A549 (cell line): Measurements from ENCODE around the gene TMIGD1. TPM values are rescaled to one million over a fixed set of nuclear protein-coding genes. Genes with fewer than 3 reads are reported as not detected.
A peak's percentile ranks its signal among the peaks of the same experiment; 100 is the strongest.

Experiments used
- ATAC-seq, 2 experiments: fragments of 200-7000 bp in 1 of 2; fragments of >200 bp in 1 of 2; cut with Nextera tagmentation in 1 of 2; cut with Tn5 transposase in 1 of 2; 3 replicates each; pipeline versions ENCODE4 v1.8.0 to v1.9.1; 2018 to 2020; ENCODE audit warnings: mild to moderate bottlenecking in 1 of 2, moderate library complexity in 1 of 2
- CTCF ChIA-PET: fragments of 300-600 bp; sonication (Branson Sonifier 250); formaldehyde crosslinking; extraction: SDS; loops from one replicate; lab custom pipeline; 2021; ENCODE audit warnings: antibody characterized with exemption, inconsistent platforms; lab: Yijun Ruan, JAX
- POLR2A ChIA-PET: fragments of 350-600 bp; formaldehyde crosslinking; extraction: SDS; loops from one replicate; lab custom pipeline; 2021; ENCODE audit warnings: antibody characterized with exemption, inconsistent platforms; lab: Yijun Ruan, JAX
- DNase-seq, 2 experiments: peaks; one replicate each; pipeline versions ENCODE4 v3.0.0 to v3.0.0-alpha.2; 2011 to 2016; ENCODE audit warnings: low read depth in 1 of 2, low spot score in 1 of 2
- FAIRE-seq: peaks from 2 replicates; lab custom pipeline; 2011; peaks lifted over from hg19 to GRCh38; lab: Jason Lieb, UNC
- H3K27ac ChIP-seq, 2 experiments: fragments of >200 bp; sonication (Bioruptor Twin); formaldehyde crosslinking; 3 replicates each; pipeline ENCODE4 v1.5.1; 2016 to 2017
- H3K4me1 ChIP-seq: fragments of >200 bp; sonication (Bioruptor Twin); formaldehyde crosslinking; 3 replicates; pipeline ENCODE4 v1.6.1; 2016
- H3K4me2 ChIP-seq: fragments of >200 bp; sonication (Bioruptor Twin); formaldehyde crosslinking; 3 replicates; pipeline ENCODE4 v1.6.1; 2016
- H3K4me3 ChIP-seq: fragments of >200 bp; sonication (Bioruptor Twin); formaldehyde crosslinking; 3 replicates; pipeline ENCODE4 v1.5.1; 2016
- H3K9me3 ChIP-seq: fragments of >200 bp; sonication (Bioruptor Twin); formaldehyde crosslinking; 3 replicates; pipeline ENCODE4 v1.6.1; 2016
- CHD2 ChIP-seq: fragments of 150-350 bp; IDR thresholded peaks from 2 replicates; pipeline ENCODE4 v1.6.1; 2014; ENCODE audit warnings: low read length; ENCODE audit not compliant: partially characterized antibody
- FOXS1 ChIP-seq: fragments of 250-450 bp; sonication (Bioruptor Pico); IDR thresholded peaks from 2 replicates; pipeline ENCODE4 v1.5.0; 2020; ENCODE audit warnings: mild to moderate bottlenecking, moderate library complexity
- HDAC2 ChIP-seq: fragments of 200-600 bp; sonication (generic); IDR thresholded peaks from 2 replicates; pipeline ENCODE4 v1.6.1; 2016
- HEYL ChIP-seq: fragments of 250-450 bp; sonication (Bioruptor Pico); IDR thresholded peaks from 2 replicates; pipeline ENCODE4 v1.8.0; 2021; ENCODE audit warnings: mild to moderate bottlenecking, moderate library complexity
- HOXB5 ChIP-seq: fragments of 250-450 bp; sonication (Bioruptor Pico); IDR thresholded peaks from 2 replicates; pipeline ENCODE4 v1.5.0; 2020; ENCODE audit warnings: mild to moderate bottlenecking, moderate library complexity
- JUN ChIP-seq, 2 experiments: fragments of >200 bp; sonication (Bioruptor Twin); formaldehyde crosslinking; IDR thresholded peaks; 2 replicates in 1 of 2; 3 replicates in 1 of 2; pipeline ENCODE4 v1.6.1; 2016 to 2017
- PHF8 ChIP-seq: fragments of 200-600 bp; sonication (generic); IDR thresholded peaks from 2 replicates; pipeline ENCODE4 v1.6.1; 2016; ENCODE audit warnings: low read depth, mild to moderate bottlenecking, antibody characterized with exemption, moderate library complexity, borderline replicate concordance
- POLR2AphosphoS2 ChIP-seq: conservative IDR thresholded peaks from 2 replicates; pipeline ENCODE4 v1.6.1; 2012; ENCODE audit warnings: low read length, improper control_type of control experiment, inconsistent platforms
- ZFP36 ChIP-seq: fragments of 450-650 bp; IDR thresholded peaks from 2 replicates; pipeline ENCODE4 v1.6.1; 2014; ENCODE audit warnings: borderline replicate concordance; ENCODE audit not compliant: partially characterized antibody
- ZSCAN20 ChIP-seq: fragments of 250-450 bp; sonication (Bioruptor Pico); IDR thresholded peaks from 2 replicates; pipeline ENCODE4 v1.8.0; 2022; ENCODE audit warnings: mild to moderate bottlenecking, moderate library complexity
- WGBS: methylation state at CpG from one replicate; pipeline ENCODE4 v1.1.6; 2017; ENCODE audit errors: missing lambda C conversion rate; 5-methylcytosine and 5-hydroxymethylcytosine counted together
- polyA plus RNA-seq, 4 experiments: library from polyadenylated mRNA; depleted of rRNA in 3 of 4; stranded (reverse); fragments of >200 nt; fragmentation: RNase III in 1 of 4; extraction: RNeasy Plus Mini Kit Qiagen cat#74134 plus additional on column Dnase treatment in 1 of 4; gene quantifications; 2 replicates in 3 of 4; 3 replicates in 1 of 4; pipeline ENCODE4 v1.2.3, GENCODE V29; 2011 to 2017
- TF ChIP-seq, protein P1 (sequence below): fragments of 250-450 bp; sonication (Bioruptor Pico); IDR thresholded peaks from 2 replicates; pipeline ENCODE4 v1.5.0; 2020; ENCODE audit warnings: low read depth, mild to moderate bottlenecking, moderate library complexity
- TF ChIP-seq, protein P2 (sequence below): fragments of 250-450 bp; sonication (Bioruptor Pico); IDR thresholded peaks from 2 replicates; pipeline ENCODE4 v1.5.0; 2021; ENCODE audit warnings: mild to moderate bottlenecking, moderate library complexity, borderline replicate concordance
- TF ChIP-seq, protein P3 (sequence below): IDR thresholded peaks from 2 replicates; pipeline ENCODE4 v1.6.1; 2012
- TF ChIP-seq, protein P4 (sequence below): IDR thresholded peaks from 2 replicates; pipeline ENCODE4 v1.6.1; 2012; ENCODE audit warnings: low read depth, borderline replicate concordance
- TF ChIP-seq, protein P5 (sequence below): fragments of >200 bp; sonication (Bioruptor Twin); formaldehyde crosslinking; IDR thresholded peaks from 3 replicates; pipeline ENCODE4 v1.5.1; 2016
- TF ChIP-seq, protein P6 (sequence below): fragments of >200 bp; sonication (Bioruptor Twin); formaldehyde crosslinking; IDR thresholded peaks from 3 replicates; pipeline ENCODE4 v1.6.1; 2016

Gene TMIGD1
- polyA plus RNA-seq, 2 of the 4 experiments (the other 2 are of a cell fraction), result not detected

DNA sequence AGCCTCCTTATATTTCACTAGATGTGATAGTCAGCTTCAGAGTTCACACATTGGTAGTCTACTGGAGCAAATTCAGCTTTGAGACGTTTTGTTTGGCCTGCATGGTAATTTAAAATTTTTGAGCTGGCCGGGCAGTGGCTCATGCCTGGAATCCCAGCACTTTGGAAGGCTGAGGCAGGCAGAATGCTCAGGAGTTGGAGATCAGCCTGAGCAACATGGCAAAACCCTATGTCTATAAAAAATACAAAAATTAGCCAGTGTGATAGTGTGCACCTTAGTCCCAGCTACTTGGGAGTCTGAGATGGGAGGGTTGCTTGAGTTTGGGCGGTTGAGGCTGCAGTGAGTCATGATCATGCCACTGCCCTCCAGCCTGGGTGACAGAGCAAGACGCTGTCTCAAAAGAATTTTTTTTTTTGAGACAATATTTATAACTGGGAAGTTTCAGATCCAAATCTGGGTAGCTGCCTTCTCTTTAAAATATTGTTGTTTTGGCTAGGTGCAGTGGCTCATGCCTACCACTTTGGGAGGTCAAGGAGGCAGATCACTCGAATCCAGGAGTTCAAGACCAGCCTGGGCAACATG is 37.3 kb downstream of the TMIGD1 start (continued):
- TF ChIP-seq, protein P1, sequence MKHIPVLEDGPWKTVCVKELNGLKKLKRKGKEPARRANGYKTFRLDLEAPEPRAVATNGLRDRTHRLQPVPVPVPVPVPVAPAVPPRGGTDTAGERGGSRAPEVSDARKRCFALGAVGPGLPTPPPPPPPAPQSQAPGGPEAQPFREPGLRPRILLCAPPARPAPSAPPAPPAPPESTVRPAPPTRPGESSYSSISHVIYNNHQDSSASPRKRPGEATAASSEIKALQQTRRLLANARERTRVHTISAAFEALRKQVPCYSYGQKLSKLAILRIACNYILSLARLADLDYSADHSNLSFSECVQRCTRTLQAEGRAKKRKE (CRISPR knock-in tag), result no peak
- TF ChIP-seq FOXS1, result no peak
- TF ChIP-seq, protein P2, sequence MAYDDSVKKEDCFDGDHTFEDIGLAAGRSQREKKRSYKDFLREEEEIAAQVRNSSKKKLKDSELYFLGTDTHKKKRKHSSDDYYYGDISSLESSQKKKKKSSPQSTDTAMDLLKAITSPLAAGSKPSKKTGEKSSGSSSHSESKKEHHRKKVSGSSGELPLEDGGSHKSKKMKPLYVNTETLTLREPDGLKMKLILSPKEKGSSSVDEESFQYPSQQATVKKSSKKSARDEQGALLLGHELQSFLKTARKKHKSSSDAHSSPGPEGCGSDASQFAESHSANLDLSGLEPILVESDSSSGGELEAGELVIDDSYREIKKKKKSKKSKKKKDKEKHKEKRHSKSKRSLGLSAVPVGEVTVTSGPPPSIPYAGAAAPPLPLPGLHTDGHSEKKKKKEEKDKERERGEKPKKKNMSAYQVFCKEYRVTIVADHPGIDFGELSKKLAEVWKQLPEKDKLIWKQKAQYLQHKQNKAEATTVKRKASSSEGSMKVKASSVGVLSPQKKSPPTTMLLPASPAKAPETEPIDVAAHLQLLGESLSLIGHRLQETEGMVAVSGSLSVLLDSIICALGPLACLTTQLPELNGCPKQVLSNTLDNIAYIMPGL (CRISPR knock-in tag), result no peak
- TF ChIP-seq, protein P3, sequence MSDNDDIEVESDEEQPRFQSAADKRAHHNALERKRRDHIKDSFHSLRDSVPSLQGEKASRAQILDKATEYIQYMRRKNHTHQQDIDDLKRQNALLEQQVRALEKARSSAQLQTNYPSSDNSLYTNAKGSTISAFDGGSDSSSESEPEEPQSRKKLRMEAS, result no peak
- no peak for TF ChIP-seq CHD2
- no peak for TF ChIP-seq ZFP36
- TF ChIP-seq ZSCAN20 (CRISPR knock-in tag), result no peak
- TF ChIP-seq JUN (IDR thresholded peaks at IDR 0.05), result no peak

DNA sequence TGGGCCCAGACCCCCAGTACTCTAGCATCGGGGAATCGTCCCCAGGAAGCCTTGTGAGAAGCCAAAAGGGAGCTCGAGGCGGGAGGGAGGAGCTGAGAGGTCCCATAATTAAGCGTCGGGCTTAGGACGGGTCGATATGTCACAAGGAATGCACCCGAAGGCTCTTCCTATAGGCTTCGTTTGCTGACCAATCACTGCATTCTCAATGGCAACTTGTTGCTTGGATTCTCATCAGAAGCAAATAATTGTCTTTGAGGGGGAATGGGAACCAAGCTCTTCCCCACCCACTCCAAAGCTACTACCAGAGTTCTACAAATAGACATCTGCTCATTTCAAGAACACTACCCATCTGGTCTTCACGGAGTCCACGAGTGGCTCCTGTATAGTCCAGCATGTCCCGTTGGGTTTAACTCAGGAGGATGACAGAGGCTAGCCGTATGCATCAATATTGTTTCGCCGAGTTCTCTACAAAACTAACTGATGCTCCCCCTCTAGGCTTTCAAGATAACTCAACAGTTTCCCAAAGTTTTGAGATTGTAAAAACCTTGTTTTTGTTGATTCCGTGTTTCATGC is 41.5 kb downstream of the TMIGD1 start:
- ATAC-seq (peak in 1 of 2 experiments; percentile 55; a peak in 2 of 6 replicates), DNase-seq (peak in 1 of 2 experiments; percentile 61), FAIRE-seq (no peak)
- 45% methylated on average over 17 of the region's 17 CpGs for WGBS
- Histone ChIP-seq H3K9me3 (no peaks in the 10 kb centered on the region), H3K27ac (peak overlapping the region; percentile 82 to 92), H3K4me3 (peak overlapping the region; percentile 80), H3K4me1 (peaks cover 10% of the 10 kb centered on the region), H3K4me2 (peak overlapping the region; percentile 85)
- TF ChIP-seq, protein P4, sequence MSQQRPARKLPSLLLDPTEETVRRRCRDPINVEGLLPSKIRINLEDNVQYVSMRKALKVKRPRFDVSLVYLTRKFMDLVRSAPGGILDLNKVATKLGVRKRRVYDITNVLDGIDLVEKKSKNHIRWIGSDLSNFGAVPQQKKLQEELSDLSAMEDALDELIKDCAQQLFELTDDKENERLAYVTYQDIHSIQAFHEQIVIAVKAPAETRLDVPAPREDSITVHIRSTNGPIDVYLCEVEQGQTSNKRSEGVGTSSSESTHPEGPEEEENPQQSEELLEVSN, result no peak
- TF ChIP-seq, protein P1 (CRISPR knock-in tag), result no peak
- TF ChIP-seq HOXB5 (CRISPR knock-in tag) (0 out of 2 replicates have a peak, but pooled peaks have one; percentile 25), HDAC2 (no peak), POLR2AphosphoS2 (no peak), HEYL (CRISPR knock-in tag) (no peak), PHF8 (peak; percentile 96; the same call in 1 of the 2 replicates)
- TF ChIP-seq, protein P5, sequence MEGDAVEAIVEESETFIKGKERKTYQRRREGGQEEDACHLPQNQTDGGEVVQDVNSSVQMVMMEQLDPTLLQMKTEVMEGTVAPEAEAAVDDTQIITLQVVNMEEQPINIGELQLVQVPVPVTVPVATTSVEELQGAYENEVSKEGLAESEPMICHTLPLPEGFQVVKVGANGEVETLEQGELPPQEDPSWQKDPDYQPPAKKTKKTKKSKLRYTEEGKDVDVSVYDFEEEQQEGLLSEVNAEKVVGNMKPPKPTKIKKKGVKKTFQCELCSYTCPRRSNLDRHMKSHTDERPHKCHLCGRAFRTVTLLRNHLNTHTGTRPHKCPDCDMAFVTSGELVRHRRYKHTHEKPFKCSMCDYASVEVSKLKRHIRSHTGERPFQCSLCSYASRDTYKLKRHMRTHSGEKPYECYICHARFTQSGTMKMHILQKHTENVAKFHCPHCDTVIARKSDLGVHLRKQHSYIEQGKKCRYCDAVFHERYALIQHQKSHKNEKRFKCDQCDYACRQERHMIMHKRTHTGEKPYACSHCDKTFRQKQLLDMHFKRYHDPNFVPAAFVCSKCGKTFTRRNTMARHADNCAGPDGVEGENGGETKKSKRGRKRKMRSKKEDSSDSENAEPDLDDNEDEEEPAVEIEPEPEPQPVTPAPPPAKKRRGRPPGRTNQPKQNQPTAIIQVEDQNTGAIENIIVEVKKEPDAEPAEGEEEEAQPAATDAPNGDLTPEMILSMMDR, result no peak
- TF ChIP-seq, protein P6, sequence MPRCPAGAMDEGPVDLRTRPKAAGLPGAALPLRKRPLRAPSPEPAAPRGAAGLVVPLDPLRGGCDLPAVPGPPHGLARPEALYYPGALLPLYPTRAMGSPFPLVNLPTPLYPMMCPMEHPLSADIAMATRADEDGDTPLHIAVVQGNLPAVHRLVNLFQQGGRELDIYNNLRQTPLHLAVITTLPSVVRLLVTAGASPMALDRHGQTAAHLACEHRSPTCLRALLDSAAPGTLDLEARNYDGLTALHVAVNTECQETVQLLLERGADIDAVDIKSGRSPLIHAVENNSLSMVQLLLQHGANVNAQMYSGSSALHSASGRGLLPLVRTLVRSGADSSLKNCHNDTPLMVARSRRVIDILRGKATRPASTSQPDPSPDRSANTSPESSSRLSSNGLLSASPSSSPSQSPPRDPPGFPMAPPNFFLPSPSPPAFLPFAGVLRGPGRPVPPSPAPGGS, result peak; percentile 16; the same call in 1 of the 3 replicates
- ChIA-PET POLR2A (interaction anchor here (0.7 to 1.8 kb wide), 5 partner anchors 10 to 188 kb away, joined by 3 to 8 read pairs (median 4); no protein-coding TSS in a partner anchor), CTCF (interaction anchor here (0.6 to 2.3 kb wide), 12 partner anchors 10 to 199 kb away, joined by 3 to 16 read pairs (median 4); no protein-coding TSS in a partner anchor)
